ENCODE measurements around the gene RTN1.

RTN1 gene

GRCh38 chr14:59629444-59630287 lies 240.9 kb downstream of the RTN1 start:
- TF ChIP-seq GATA3 (IDR thresholded peaks at IDR 0.05; ENCODE audit: low read depth, low read length) (no peak), GATA2 (IDR thresholded peaks at IDR 0.05; ENCODE audit: low read depth, low read length) (no peak)

- TF ChIP-seq GATA2 (IDR thresholded peaks at IDR 0.05; ENCODE audit: low read depth, low read length) (no peak), GATA3 (IDR thresholded peaks at IDR 0.05; ENCODE audit: low read depth, low read length) (no peak)
Measured at GRCh38 chr14:59627011-59627520, 243.5 kb downstream of the RTN1 start.

- TF ChIP-seq GATA3 (IDR thresholded peaks at IDR 0.05; ENCODE audit: low read depth, low read length) (no peak), GATA2 (IDR thresholded peaks at IDR 0.05; ENCODE audit: low read depth, low read length) (no peak)
Measured at GRCh38 chr14:59622631-59623030, 247.9 kb downstream of the RTN1 start.

- TF ChIP-seq GATA2 (IDR thresholded peaks at IDR 0.05; ENCODE audit: low read depth, low read length) (no peak), GATA3 (IDR thresholded peaks at IDR 0.05; ENCODE audit: low read depth, low read length) (no peak)
Measured at GRCh38 chr14:59619061-59619460, 251.5 kb downstream of the RTN1 start.

GRCh38 chr14:59601056-59601455 lies 269.5 kb downstream of the RTN1 start:
- TF ChIP-seq GATA2 (IDR thresholded peaks at IDR 0.05; ENCODE audit: low read depth, low read length), result no peak
- no peak for TF ChIP-seq GATA3 (IDR thresholded peaks at IDR 0.05; ENCODE audit: low read depth, low read length)

- TF ChIP-seq GATA3 (IDR thresholded peaks at IDR 0.05; ENCODE audit: low read depth, low read length), result no peak
- no peak for TF ChIP-seq GATA2 (IDR thresholded peaks at IDR 0.05; ENCODE audit: low read depth, low read length)
Measured at GRCh38 chr14:59600211-59600945, 270.2 kb downstream of the RTN1 start.

GRCh38 chr14:59595071-59595470 lies 275.5 kb downstream of the RTN1 start:
- no peak for TF ChIP-seq GATA3 (IDR thresholded peaks at IDR 0.05; ENCODE audit: low read depth, low read length)
- no peak for TF ChIP-seq GATA2 (IDR thresholded peaks at IDR 0.05; ENCODE audit: low read depth, low read length)

- TF ChIP-seq GATA2 (IDR thresholded peaks at IDR 0.05; ENCODE audit: low read depth, low read length), result no peak
- TF ChIP-seq GATA3 (IDR thresholded peaks at IDR 0.05; ENCODE audit: low read depth, low read length), result no peak
Measured at GRCh38 chr14:59591641-59592370, 278.8 kb downstream of the RTN1 start.

GRCh38 chr14:59588101-59588500 lies 282.5 kb downstream of the RTN1 start:
- TF ChIP-seq GATA2 (IDR thresholded peaks at IDR 0.05; ENCODE audit: low read depth, low read length) (no peak), GATA3 (IDR thresholded peaks at IDR 0.05; ENCODE audit: low read depth, low read length) (no peak)

GRCh38 chr14:59585891-59586554 lies 284.6 kb downstream of the RTN1 start:
- TF ChIP-seq GATA2 (IDR thresholded peaks at IDR 0.05; ENCODE audit: low read depth, low read length) (no peak), GATA3 (IDR thresholded peaks at IDR 0.05; ENCODE audit: low read depth, low read length) (no peak)

GRCh38 chr14:59583755-59584154 lies 286.8 kb downstream of the RTN1 start:
- TF ChIP-seq GATA3 (IDR thresholded peaks at IDR 0.05; ENCODE audit: low read depth, low read length), result no peak
- no peak for TF ChIP-seq GATA2 (IDR thresholded peaks at IDR 0.05; ENCODE audit: low read depth, low read length)

GRCh38 chr14:59582845-59583509 lies 287.6 kb downstream of the RTN1 start:
- no peak for TF ChIP-seq GATA2 (IDR thresholded peaks at IDR 0.05; ENCODE audit: low read depth, low read length)
- no peak for TF ChIP-seq GATA3 (IDR thresholded peaks at IDR 0.05; ENCODE audit: low read depth, low read length)

- TF ChIP-seq GATA2 (IDR thresholded peaks at IDR 0.05; ENCODE audit: low read depth, low read length), result no peak
- no peak for TF ChIP-seq GATA3 (IDR thresholded peaks at IDR 0.05; ENCODE audit: low read depth, low read length)
Measured at GRCh38 chr14:59582161-59582560, 288.4 kb downstream of the RTN1 start.
